Activated CD8-positive, alpha-beta T cell treated with anti-CD3 and anti-CD28 coated beads, Interleukin-2, amount 10 ng/mL, durations not matched to agents 7 days and 5 days (primary cell): Measurements from ENCODE around the gene SLC39A11. TPM values are rescaled to one million over a fixed set of nuclear protein-coding genes. Genes with fewer than 3 reads are reported as not detected.
A peak's percentile ranks its signal among the peaks of the same experiment; 100 is the strongest.
"Not testable (repeated sequence)": the region's sequence is repeated elsewhere in the genome, so short reads cannot be mapped to it uniquely, and the experiment has no call there.

Experiments used
- ATAC-seq: fragments of 150-1000 bp; cut with Tn5 transposase; one replicate; pipeline ENCODE4 v1.10.0; 2021; ENCODE audit warnings: moderate library complexity
- CTCF ChIA-PET: fragments of 350-600 bp; sonication (Branson Sonifier 250); formaldehyde crosslinking; loops from one replicate; lab custom pipeline; 2021; ENCODE audit warnings: antibody characterized with exemption; lab: Charles Lee
- POLR2A ChIA-PET: fragments of 350-600 bp; sonication (Branson Sonifier 250); formaldehyde crosslinking; loops from one replicate; lab custom pipeline; 2021; ENCODE audit warnings: antibody characterized with exemption; lab: Charles Lee
- DNase-seq: peaks from one replicate; pipeline ENCODE4 v3.0.0-alpha.2; 2020
- H3K27ac Mint-ChIP-seq: one replicate; pipeline ENCODE4 v1.8.0; 2021; ENCODE audit warnings: mild to moderate bottlenecking, mixed read lengths
- H3K27me3 Mint-ChIP-seq: one replicate; pipeline ENCODE4 v1.8.0; 2021; ENCODE audit warnings: low read depth, mixed read lengths
- H3K36me3 Mint-ChIP-seq: one replicate; pipeline ENCODE4 v1.8.0; 2021; ENCODE audit warnings: low read depth, mixed read lengths
- H3K4me1 Mint-ChIP-seq: one replicate; pipeline ENCODE4 v1.8.0; 2021; ENCODE audit warnings: low read depth, mixed read lengths
- H3K4me3 Mint-ChIP-seq: one replicate; pipeline ENCODE4 v1.8.0; 2021; ENCODE audit warnings: mild to moderate bottlenecking, mixed read lengths
- H3K9me3 Mint-ChIP-seq: one replicate; pipeline ENCODE4 v1.8.0; 2022; ENCODE audit warnings: mixed read lengths; ENCODE audit not compliant: insufficient read depth
- total RNA-seq, 2 experiments: library from RNA; stranded (reverse); gene quantifications; one replicate each; pipeline ENCODE4 v1.2.3, GENCODE V29; 2021

Gene SLC39A11
- total RNA-seq, 2 experiments from 2014 or later = 20.2 to 20.5 TPM

DNA sequence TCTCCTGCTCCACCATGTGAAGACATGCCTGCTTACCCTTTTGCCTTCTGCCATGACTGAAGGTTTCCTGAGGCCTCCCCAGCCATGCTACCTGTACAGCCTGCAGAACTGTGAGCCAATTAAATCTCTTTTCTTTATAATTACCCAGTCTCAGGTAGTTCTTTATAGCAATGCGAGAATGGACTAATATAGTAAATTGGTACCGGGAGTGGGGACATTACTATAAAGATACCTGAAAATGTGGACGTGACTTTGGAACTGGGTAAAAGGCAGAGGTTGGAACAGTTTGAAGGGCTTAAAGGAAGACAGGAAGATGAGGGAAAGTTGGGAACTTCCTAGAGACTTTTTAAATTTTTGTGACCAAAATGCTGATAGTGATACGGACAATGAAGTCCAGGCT is 268.2 kb downstream of the SLC39A11 start:
- DNase-seq, ATAC-seq, POLR2A ChIA-PET, CTCF ChIA-PET, H3K27ac Mint-ChIP-seq, H3K27me3 Mint-ChIP-seq, H3K4me3 Mint-ChIP-seq: not testable (repeated sequence)
- peaks cover 26% of the 10 kb centered on the region for H3K9me3 Mint-ChIP-seq
- peaks cover 29% of the 10 kb centered on the region for H3K36me3 Mint-ChIP-seq
- H3K4me1 Mint-ChIP-seq = peaks cover 16% of the 10 kb centered on the region

DNA sequence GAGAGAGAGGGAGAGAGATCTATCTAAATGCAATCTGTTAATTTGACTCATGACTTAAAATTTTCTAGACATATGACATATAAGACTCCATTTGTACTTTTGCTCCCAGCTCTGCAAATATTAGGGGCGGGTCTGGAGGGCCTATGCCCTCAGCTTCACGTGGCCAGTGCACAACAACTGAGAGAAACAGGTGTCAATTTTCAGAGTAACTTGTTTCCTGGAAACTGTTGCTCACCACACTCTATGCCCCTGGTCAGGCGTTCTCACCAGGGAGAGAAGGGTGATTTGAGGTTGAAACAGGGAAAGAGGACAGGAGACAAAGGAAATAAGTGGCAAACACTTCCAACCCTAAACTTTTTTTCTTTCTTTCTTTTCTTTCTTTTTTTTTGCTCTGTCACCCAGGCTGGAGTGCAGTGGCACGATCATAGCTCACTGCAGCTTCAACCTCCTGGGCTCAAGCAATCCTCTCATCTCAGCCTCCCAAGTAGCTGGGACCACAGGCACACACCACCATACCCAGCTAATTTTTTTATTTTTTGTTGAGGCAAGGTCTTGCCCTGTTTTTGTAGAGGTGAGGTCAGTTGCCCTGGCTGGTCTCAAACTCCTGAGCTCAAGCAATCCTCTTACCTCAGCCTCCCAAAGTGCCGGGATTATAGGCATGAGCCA is 270.0 kb downstream of the SLC39A11 start:
- Mint-ChIP-seq H3K27me3 (no peaks in the 10 kb centered on the region), H3K27ac (peak overlapping the region; percentile 39), H3K4me1 (peaks cover 16% of the 10 kb centered on the region), H3K9me3 (peaks cover 26% of the 10 kb centered on the region), H3K4me3 (no peak overlapping the region), H3K36me3 (peaks cover 28% of the 10 kb centered on the region)
- CTCF ChIA-PET = no interaction called here
- ATAC-seq (no peak), DNase-seq (peak; percentile 21)
- POLR2A ChIA-PET = no interaction called here

DNA sequence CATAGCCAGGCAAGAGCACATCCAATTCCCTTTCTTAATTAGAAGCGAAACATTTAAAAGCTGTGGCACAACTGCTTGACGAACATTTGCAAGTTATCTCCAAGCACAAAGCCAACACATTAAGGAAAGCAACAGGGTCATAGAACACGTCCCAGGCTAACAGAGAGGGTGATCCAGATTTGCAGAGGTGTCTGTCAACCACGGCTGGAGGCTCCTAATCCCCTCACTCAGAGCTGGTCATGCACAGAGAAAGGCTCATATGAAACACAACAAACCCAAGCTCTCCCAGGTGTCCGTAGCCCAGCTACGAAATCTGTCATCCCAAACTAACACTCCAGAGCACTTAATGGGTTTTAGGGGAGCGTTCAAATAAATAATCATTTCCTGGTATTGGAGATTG is 276.1 kb downstream of the SLC39A11 start:
- Mint-ChIP-seq H3K9me3 (peaks cover 17% of the 10 kb centered on the region), H3K27me3 (no peaks in the 10 kb centered on the region), H3K4me3 (no peak overlapping the region), H3K27ac (no peak overlapping the region), H3K36me3 (peaks cover 13% of the 10 kb centered on the region), H3K4me1 (no peaks in the 10 kb centered on the region)
- DNase-seq = no peak
- POLR2A ChIA-PET = no interaction called here
- no peak for ATAC-seq
- CTCF ChIA-PET = interaction anchor here (1.0 kb wide), 1 partner anchor 22 kb away, joined by 3 read pairs; no protein-coding TSS in a partner anchor

DNA sequence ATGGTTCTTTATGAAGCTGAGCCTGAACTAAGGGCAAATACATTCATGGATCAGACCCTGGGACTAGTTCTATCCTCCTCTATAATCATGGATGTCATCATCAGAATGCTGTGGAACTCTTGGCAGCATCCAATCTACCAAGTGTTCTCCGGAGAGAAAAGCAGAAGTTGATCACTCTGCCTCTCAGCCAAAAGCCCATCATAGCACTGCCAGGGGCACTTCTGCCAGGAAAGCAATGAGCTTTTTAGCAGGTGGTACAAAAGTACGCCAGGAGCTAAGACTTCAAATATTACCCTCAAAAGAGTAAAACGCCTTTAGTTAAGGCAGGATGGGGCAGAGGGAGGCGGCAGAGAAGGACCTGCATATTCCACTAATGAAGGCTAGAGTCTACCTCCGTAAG is 279.0 kb downstream of the SLC39A11 start:
- no peak for ATAC-seq
- Mint-ChIP-seq H3K4me3 (no peak overlapping the region), H3K27me3 (no peaks in the 10 kb centered on the region), H3K9me3 (peaks cover 17% of the 10 kb centered on the region), H3K4me1 (no peaks in the 10 kb centered on the region), H3K36me3 (peaks cover 13% of the 10 kb centered on the region), H3K27ac (no peak overlapping the region)
- CTCF ChIA-PET = no interaction called here
- POLR2A ChIA-PET = no interaction called here
- DNase-seq = no peak

DNA sequence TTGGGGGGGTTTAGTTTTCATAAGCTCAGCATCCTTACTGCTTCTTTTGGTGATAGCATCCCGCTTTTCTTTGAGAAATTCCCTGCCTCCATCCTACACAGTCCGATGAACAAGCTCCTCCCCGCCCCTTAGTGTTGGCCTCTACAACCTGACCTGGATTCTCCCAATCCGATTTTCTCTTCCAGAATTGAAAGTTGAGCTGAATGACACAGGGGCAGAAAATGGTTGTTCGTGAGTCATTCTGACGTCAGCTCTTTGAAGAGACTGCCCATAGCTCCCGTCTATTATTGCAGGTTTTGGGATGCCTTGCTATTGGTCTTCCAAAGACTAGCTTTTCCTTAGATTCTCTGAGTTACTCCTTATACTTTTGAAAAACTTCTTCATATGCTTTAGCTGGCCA is 279.7 kb downstream of the SLC39A11 start:
- H3K27me3 Mint-ChIP-seq = no peaks in the 10 kb centered on the region
- peaks cover 13% of the 10 kb centered on the region for H3K36me3 Mint-ChIP-seq
- ChIA-PET POLR2A (no interaction called here), CTCF (no interaction called here)
- no peak for ATAC-seq
- H3K9me3 Mint-ChIP-seq = peaks cover 17% of the 10 kb centered on the region
- H3K27ac Mint-ChIP-seq = no peak overlapping the region
- H3K4me3 Mint-ChIP-seq = no peak overlapping the region
- DNase-seq = no peak
- H3K4me1 Mint-ChIP-seq = no peaks in the 10 kb centered on the region

DNA sequence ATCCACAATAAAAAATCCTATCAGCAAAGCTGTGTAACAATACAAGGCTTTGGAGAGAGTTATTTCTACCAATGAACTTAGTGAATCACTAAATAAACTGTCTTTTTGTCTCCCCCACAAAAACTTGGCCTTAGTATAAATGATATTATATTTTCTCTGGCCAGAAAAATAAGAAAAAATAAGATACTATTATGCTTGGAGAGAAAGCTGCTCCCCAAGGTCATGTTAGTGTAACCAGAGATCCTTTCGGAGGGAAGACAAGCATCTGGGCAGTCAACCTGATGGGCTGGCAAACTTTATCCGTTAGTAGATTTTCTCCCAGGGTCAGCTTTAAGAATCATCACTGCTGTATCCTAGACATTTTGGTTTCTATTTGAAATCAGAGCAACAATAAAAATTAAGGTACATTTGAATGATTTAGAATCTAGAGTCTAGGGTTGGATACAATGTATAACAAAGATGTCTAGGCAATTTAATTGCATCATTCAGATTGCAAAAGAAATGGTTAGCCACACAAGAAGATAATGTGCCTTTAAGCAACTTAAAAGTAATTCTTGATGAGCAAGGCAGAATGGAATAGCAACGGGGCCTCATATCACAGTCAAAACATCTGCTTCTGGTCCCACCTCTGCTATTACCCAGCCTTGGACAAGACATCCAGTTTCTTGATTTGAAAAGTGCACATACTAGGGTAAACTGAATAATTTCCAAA is 280.4 kb downstream of the SLC39A11 start:
- H3K27ac Mint-ChIP-seq = no peak overlapping the region
- CTCF ChIA-PET = no interaction called here
- POLR2A ChIA-PET = no interaction called here
- peaks cover 18% of the 10 kb centered on the region for H3K9me3 Mint-ChIP-seq
- DNase-seq (no peak), ATAC-seq (no peak)
- H3K27me3 Mint-ChIP-seq = no peaks in the 10 kb centered on the region
- no peak overlapping the region for H3K4me3 Mint-ChIP-seq
- no peaks in the 10 kb centered on the region for H3K4me1 Mint-ChIP-seq
- peaks cover 11% of the 10 kb centered on the region for H3K36me3 Mint-ChIP-seq

DNA sequence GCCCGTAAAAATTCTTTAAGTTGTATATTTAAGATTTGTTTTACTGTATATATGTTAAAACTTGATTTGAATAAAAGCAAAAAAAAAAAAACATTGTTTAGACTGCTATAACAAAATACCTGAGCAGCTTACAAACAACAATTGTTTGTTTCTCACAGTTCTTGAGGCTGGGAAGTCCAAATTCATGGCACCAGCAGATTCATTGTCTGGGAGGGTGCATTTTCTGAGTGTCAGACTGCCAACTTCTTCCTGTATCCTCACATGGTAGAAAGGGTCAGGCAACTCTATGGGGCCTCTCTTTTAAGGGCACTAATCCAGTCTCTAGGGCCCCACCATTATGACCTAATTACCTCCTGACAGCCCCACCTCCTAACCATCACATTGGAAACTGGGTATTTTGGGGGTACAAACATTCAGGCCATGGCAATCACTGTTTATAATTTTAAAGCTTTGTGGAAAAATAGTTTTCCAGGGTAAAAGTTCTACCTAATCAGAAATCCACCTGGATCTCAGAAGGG is 281.4 kb downstream of the SLC39A11 start:
- CTCF ChIA-PET = no interaction called here
- no peaks in the 10 kb centered on the region for H3K4me1 Mint-ChIP-seq
- DNase-seq (no peak), ATAC-seq (no peak)
- H3K4me3 Mint-ChIP-seq = no peak overlapping the region
- peaks cover 21% of the 10 kb centered on the region for H3K9me3 Mint-ChIP-seq
- peaks cover 4% of the 10 kb centered on the region for H3K36me3 Mint-ChIP-seq
- no peaks in the 10 kb centered on the region for H3K27me3 Mint-ChIP-seq
- POLR2A ChIA-PET = no interaction called here
- no peak overlapping the region for H3K27ac Mint-ChIP-seq

DNA sequence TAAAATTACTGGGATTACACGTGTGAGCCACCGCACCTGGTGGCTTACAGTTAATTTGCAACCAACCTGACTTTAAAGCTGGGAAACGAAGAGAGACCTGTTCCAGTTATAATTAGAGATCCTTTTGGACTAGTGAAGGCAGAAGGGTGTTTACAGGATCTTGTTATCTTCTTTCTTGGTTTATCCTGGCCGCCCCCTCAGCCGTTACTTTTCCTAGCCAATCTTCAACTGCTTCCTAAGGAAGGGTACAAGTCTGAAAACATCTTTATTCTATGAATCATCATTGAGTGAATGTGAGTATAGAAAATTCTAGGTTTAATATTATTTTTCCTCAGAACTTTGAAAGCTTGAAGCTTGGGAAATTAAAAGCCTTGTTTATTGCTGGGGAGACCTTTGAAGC is 286.5 kb downstream of the SLC39A11 start:
- ATAC-seq = no peak
- no peak for DNase-seq
- peaks cover 16% of the 10 kb centered on the region for H3K9me3 Mint-ChIP-seq
- no peak overlapping the region for H3K4me3 Mint-ChIP-seq
- POLR2A ChIA-PET = no interaction called here
- no peak overlapping the region for H3K27ac Mint-ChIP-seq
- H3K4me1 Mint-ChIP-seq = no peaks in the 10 kb centered on the region
- no peaks in the 10 kb centered on the region for H3K36me3 Mint-ChIP-seq
- CTCF ChIA-PET = no interaction called here
- H3K27me3 Mint-ChIP-seq = no peaks in the 10 kb centered on the region

DNA sequence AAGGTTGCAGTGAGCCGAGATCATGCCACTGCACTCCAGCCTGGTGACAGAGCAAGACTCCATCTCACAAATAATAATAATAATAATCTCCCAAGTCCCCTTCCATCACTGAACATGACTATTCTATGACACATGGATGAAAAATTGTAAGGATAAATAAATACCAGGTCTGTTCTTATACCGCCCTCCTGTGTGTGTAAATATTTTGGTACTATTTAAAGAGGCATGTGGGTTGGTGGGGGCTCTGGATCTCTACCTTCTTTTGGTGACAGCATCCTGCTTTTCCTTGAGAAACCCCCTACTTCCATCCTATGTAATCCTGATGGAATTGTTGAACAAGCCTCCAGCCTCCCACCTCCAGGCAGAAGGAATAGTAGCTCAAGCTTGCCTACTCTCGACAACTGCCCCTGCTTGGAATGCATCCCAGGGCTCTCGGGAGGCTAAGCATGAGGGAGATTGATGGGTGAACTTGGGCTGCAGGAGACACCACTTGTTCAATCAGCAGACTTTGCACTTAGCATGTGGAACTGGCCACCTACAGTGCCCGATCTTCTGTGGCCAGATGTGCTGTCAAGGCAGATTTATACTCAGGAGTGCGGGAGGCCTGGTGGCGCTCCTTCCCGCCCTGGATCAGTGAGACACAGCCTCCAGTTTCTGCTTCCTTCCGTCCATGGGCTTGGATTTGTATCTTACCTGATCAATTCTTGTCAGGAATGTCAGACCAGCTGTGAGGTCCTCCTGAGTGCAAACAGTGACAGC is 287.4 kb downstream of the SLC39A11 start:
- Mint-ChIP-seq H3K9me3 (peaks cover 16% of the 10 kb centered on the region), H3K27ac (no peak overlapping the region), H3K4me1 (no peaks in the 10 kb centered on the region), H3K36me3 (no peaks in the 10 kb centered on the region), H3K4me3 (no peak overlapping the region), H3K27me3 (no peaks in the 10 kb centered on the region)
- ATAC-seq (no peak), DNase-seq (no peak)
- CTCF ChIA-PET = no interaction called here
- POLR2A ChIA-PET = no interaction called here

DNA sequence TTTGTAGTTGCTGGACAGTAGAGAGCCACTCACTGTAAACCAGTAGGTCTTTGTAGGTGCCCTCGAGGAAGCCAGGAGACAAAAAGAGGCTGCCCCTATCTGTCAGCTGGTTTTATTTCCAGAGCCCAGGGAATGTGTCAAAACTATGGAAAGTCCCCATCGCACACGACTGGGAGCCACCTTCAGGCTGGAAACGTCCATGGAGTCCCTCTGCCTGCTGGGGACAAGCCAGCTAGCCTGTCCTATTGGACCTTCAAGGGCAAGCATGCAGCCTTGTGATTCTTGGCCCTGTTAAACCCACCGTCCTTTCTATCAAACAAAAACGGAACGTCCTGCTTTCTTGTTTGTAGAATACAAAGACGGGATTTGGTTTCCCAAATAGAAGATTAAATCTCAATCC is 289.8 kb downstream of the SLC39A11 start:
- Mint-ChIP-seq H3K9me3 (peaks cover 22% of the 10 kb centered on the region), H3K27me3 (no peaks in the 10 kb centered on the region), H3K4me1 (no peaks in the 10 kb centered on the region), H3K27ac (no peak overlapping the region), H3K36me3 (peaks cover 3% of the 10 kb centered on the region), H3K4me3 (no peak overlapping the region)
- ChIA-PET CTCF (no interaction called here), POLR2A (no interaction called here)
- no peak for ATAC-seq
- no peak for DNase-seq

DNA sequence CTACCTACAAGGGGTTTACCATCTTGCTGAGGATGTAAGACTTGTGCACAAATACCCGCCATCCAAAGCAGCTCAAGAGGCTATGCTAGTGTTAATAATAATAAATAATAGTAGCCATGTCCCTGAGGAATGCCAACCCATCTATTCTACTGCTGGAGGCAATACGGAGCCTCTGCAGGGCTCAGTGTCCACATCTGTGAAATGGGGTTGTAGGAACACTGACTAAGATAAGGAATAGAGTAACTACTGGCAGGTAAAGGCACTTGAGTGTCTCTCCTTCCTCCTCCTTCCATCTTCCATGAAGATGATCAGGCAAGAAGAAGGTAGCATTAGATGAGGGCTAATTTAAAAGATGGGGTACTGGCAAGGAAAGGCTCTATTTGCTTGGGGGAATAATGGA is 295.3 kb downstream of the SLC39A11 start:
- no peak for ATAC-seq
- no peaks in the 10 kb centered on the region for H3K27me3 Mint-ChIP-seq
- H3K9me3 Mint-ChIP-seq = peaks cover 32% of the 10 kb centered on the region
- no peak overlapping the region for H3K4me3 Mint-ChIP-seq
- H3K36me3 Mint-ChIP-seq = peaks cover 7% of the 10 kb centered on the region
- ChIA-PET POLR2A (no interaction called here), CTCF (no interaction called here)
- no peak overlapping the region for H3K27ac Mint-ChIP-seq
- no peaks in the 10 kb centered on the region for H3K4me1 Mint-ChIP-seq
- no peak for DNase-seq

DNA sequence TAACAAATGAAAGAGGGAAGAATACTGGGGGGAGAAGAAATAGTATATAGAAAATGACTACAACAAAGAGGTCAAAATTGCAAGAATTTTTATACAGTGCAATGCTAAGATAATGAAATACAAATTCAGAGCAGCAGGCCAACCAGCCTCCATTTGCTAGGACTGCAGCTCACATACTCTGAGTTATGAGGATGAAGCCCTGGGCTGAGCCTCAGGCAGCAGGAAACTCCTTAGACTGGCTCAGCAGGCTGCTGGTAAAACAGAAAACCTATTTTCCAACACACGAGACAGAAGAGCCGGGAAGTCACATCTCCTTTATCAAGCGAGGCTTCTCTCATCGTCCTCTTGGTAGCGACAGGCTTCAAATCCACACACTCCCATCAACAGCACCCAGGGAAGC is 296.5 kb downstream of the SLC39A11 start:
- peaks cover 14% of the 10 kb centered on the region for H3K36me3 Mint-ChIP-seq
- ChIA-PET CTCF (no interaction called here), POLR2A (no interaction called here)
- no peaks in the 10 kb centered on the region for H3K27me3 Mint-ChIP-seq
- H3K4me3 Mint-ChIP-seq = no peak overlapping the region
- ATAC-seq (no peak), DNase-seq (no peak)
- peaks cover 33% of the 10 kb centered on the region for H3K9me3 Mint-ChIP-seq
- no peaks in the 10 kb centered on the region for H3K4me1 Mint-ChIP-seq
- H3K27ac Mint-ChIP-seq = no peak overlapping the region
